Pulmonary artery endothelial cell (primary cell): ENCODE data around the gene SGCB. TPM values are rescaled to one million over a fixed set of nuclear protein-coding genes. Genes with fewer than 3 reads are reported as not detected.

Experiments
- DNase-seq: peaks from one replicate; pipeline ENCODE4 v3.0.0-alpha.2; 2011; ENCODE audit warnings: low read depth, low spot score
- total RNA-seq: library from RNA; depleted of rRNA; stranded (reverse); fragments of >200 nt; gene quantifications from 2 replicates; pipeline ENCODE4 v1.2.3, GENCODE V29; 2014

The SGCB gene
- total RNA-seq, 1 donor from 2014 or later = 24.4 TPM

GRCh38 chr4:52019936-52020657, 18.0 kb downstream of the SGCB start, which contains the start of gene LRRC66:
TSS of gene LRRC66 (minus strand) at chr4:52020363. CDS start at chr4:52017613, 2,750 bp downstream.
- no peak for DNase-seq

GRCh38 chr4:52017814-52018213, 20.3 kb downstream of the SGCB start:
- DNase-seq = no peak

GRCh38 chr4:52016981-52017380, 21.1 kb downstream of the SGCB start:
- DNase-seq = no peak

- DNase-seq = no peak
Measured at GRCh38 chr4:52015366-52015765, 22.7 kb downstream of the SGCB start.

GRCh38 chr4:52014903-52015302, 23.2 kb downstream of the SGCB start:
- DNase-seq = no peak

GRCh38 chr4:52012651-52013050, 25.4 kb downstream of the SGCB start:
- no peak for DNase-seq

- DNase-seq = no peak
Measured at GRCh38 chr4:52010986-52011385, 27.1 kb downstream of the SGCB start.

- no peak for DNase-seq
Measured at GRCh38 chr4:52006887-52007286, 31.2 kb downstream of the SGCB start.

GRCh38 chr4:52005604-52006273, 32.4 kb downstream of the SGCB start:
- no peak for DNase-seq

GRCh38 chr4:52004414-52004813, 33.7 kb downstream of the SGCB start:
- DNase-seq = no peak

GRCh38 chr4:52001616-52002015, 36.5 kb downstream of the SGCB start:
- no peak for DNase-seq

- DNase-seq = no peak
Measured at GRCh38 chr4:51999250-51999649, 38.8 kb downstream of the SGCB start.

- no peak for DNase-seq
Measured at GRCh38 chr4:51998837-51999236, 39.3 kb downstream of the SGCB start.

- DNase-seq = no peak
Measured at GRCh38 chr4:51997647-51998046, 40.5 kb downstream of the SGCB start.

- no peak for DNase-seq
Measured at GRCh38 chr4:51995647-51996220, 42.4 kb downstream of the SGCB start.

Other genes with a start within 250 kb of the SGCB start
- gene DCUN1D4, start 195.1 kb downstream of the SGCB start, total RNA-seq = 29.7 and 46.3 TPM in 2 replicates
- gene LRRC66, start 17.9 kb downstream of the SGCB start, total RNA-seq = 0.13 and 0.39 TPM in 2 replicates
- 7.5 and 14.1 TPM in 2 replicates for gene SPATA18, start 13.0 kb upstream of the SGCB start, total RNA-seq